Stomach (tissue), 4 donors: ENCODE measurements around the gene SAPCD2.

Experiments
- POLR2A ChIP-seq, 4 donors: fragments of 450-650 bp; IDR thresholded peaks; one replicate each; pipeline ENCODE4 v1.6.1; 2016; ENCODE audit warnings: antibody characterized with exemption in 4 of 4, control low read depth in 2 of 4, mild to moderate bottlenecking in 1 of 4, moderate library complexity in 1 of 4
- TF ChIP-seq, protein P1 (sequence below), 7 experiments: fragments of 450-650 bp in 4 of 7; fragments of 200-600 bp in 3 of 7; sonication (generic) in 3 of 7; IDR thresholded peaks; one replicate each; pipeline ENCODE4 v1.5.1; 2016 to 2019; ENCODE audit warnings: antibody characterized with exemption in 7 of 7, control low read depth in 2 of 7, mild to moderate bottlenecking in 1 of 7

DNA sequence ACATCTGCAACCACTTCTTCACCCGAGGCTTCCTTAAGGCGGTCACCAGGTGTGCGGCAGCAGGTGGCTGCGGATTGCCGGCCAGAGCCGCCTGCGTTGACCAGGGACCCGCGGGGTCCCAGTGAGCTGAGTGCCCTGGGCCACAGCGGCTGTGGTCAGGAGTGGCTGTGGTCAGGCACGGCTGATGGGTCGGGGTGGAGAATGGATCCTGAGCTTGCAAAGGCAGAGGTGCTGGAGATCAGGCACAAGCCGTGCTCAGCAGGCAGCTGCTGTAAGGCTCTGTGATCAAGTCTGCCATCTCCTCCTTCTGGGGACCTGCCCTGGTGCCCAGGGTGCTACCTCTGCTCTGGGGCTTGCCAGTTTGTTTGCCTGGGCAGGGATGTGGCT lies 9.0 kb upstream of the SAPCD2 start:
- TF ChIP-seq POLR2A (IDR thresholded peaks at IDR 0.05), result no peak
- TF ChIP-seq, protein P1, sequence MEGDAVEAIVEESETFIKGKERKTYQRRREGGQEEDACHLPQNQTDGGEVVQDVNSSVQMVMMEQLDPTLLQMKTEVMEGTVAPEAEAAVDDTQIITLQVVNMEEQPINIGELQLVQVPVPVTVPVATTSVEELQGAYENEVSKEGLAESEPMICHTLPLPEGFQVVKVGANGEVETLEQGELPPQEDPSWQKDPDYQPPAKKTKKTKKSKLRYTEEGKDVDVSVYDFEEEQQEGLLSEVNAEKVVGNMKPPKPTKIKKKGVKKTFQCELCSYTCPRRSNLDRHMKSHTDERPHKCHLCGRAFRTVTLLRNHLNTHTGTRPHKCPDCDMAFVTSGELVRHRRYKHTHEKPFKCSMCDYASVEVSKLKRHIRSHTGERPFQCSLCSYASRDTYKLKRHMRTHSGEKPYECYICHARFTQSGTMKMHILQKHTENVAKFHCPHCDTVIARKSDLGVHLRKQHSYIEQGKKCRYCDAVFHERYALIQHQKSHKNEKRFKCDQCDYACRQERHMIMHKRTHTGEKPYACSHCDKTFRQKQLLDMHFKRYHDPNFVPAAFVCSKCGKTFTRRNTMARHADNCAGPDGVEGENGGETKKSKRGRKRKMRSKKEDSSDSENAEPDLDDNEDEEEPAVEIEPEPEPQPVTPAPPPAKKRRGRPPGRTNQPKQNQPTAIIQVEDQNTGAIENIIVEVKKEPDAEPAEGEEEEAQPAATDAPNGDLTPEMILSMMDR (IDR thresholded peaks at IDR 0.05), result no peak
